LNCaP clone FGC (cell line): ENCODE results near the gene NACC1.

Experiments
- DNase-seq: peaks from one replicate; pipeline ENCODE4 v3.0.0-alpha.2; 2011; ENCODE audit warnings: low read depth
- H3K4me3 ChIP-seq: 2 replicates; pipeline ENCODE4 v1.5.1; 2011; ENCODE audit warnings: mild to moderate bottlenecking, low read depth, low read length, control low read depth
- TF ChIP-seq, protein P1 (sequence below): IDR thresholded peaks from 2 replicates; pipeline ENCODE4 v1.5.1; 2012; ENCODE audit warnings: mild to moderate bottlenecking; ENCODE audit not compliant: control insufficient read depth, insufficient read depth; ENCODE audit errors: extremely low read depth

NACC1 gene

DNA sequence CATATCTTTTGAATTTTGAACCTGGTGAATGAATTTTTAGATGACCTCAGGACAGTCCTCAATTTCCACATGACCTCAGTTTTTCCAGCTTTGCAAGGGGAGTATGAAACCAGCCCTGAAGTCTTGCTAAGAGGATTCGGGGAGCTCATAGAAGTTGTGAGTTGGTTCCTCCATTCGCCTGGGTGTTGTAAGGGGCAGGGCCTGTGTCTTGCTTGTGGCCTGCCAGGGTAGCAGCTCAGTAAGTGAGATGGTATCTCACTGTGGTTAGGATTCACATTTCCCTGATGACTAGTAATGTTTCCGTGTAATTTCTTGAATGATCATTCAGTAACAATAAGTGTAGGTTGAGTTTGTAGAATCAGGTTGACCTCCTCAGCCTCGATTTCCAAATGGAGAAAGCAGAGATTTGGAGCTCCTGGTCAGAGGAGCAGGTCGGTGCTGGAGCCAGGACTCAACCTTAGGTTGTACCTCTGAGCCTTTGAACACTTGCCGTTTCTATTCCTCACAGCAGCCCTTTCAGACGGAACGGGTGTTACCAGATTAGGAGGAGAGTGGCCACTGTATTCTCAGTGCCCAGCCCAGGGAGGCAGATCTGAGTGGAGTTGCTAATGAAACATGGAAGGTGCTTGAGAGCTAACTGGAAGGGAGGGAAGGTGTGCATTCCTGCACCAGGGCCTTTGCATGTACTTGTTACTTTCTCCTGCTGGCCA lies 14.6 kb downstream of the NACC1 start:
- no peak for DNase-seq
- TF ChIP-seq, protein P1, sequence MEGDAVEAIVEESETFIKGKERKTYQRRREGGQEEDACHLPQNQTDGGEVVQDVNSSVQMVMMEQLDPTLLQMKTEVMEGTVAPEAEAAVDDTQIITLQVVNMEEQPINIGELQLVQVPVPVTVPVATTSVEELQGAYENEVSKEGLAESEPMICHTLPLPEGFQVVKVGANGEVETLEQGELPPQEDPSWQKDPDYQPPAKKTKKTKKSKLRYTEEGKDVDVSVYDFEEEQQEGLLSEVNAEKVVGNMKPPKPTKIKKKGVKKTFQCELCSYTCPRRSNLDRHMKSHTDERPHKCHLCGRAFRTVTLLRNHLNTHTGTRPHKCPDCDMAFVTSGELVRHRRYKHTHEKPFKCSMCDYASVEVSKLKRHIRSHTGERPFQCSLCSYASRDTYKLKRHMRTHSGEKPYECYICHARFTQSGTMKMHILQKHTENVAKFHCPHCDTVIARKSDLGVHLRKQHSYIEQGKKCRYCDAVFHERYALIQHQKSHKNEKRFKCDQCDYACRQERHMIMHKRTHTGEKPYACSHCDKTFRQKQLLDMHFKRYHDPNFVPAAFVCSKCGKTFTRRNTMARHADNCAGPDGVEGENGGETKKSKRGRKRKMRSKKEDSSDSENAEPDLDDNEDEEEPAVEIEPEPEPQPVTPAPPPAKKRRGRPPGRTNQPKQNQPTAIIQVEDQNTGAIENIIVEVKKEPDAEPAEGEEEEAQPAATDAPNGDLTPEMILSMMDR = no peak
- no peak overlapping the region for H3K4me3 ChIP-seq

DNA sequence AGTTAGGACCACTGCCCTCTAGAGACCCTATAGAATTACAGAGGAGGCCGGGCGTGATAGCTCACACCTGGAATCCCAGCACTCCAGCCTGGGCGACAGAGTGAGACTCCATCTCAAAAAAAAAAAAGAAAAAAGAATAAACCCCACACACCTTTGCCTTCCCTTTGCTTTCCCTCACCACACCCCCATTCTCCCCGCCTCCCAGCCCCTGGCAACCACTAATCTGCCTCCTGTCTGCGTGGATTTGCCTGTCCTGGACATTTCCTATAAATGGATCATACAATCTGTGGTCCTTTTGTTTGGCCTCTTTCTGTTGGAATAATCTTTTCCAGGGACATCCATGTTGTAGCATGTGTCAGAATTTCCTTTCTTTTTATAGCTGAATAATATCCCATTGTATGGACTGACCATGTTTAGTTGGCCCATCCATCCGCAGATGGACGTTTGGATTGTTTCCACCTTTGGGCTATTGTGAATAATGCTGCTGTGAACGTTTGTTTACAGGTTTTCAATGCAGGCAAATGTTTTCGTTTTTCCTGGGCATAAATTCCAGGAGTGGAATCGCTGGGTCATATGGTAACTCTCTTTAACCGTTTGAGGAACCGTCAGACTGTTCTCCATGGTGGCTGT lies 15.3 kb downstream of the NACC1 start:
- DNase-seq = no peak
- H3K4me3 ChIP-seq = no peak overlapping the region
- TF ChIP-seq, protein P1 = no peak

DNA sequence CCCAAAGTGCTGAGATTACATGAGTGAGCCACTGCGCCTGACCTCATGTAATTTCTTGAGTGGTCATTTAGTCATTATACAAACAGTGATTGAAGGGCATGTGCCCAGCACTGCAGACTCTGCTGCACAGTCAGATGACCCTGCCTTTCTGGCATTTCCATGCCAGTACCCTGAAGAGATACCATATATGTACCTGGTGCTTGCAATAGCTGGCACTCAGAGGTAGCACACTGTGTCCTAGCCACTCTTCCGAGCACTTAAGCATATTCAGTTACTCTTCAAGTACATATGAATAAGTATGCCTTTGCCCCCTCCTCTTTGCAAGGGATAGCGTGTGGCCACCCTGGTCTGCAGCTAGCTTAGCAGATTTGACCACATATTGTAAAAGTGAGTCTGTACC lies 16.6 kb downstream of the NACC1 start:
- no peak overlapping the region for H3K4me3 ChIP-seq
- TF ChIP-seq, protein P1 = no peak
- DNase-seq = no peak

DNA sequence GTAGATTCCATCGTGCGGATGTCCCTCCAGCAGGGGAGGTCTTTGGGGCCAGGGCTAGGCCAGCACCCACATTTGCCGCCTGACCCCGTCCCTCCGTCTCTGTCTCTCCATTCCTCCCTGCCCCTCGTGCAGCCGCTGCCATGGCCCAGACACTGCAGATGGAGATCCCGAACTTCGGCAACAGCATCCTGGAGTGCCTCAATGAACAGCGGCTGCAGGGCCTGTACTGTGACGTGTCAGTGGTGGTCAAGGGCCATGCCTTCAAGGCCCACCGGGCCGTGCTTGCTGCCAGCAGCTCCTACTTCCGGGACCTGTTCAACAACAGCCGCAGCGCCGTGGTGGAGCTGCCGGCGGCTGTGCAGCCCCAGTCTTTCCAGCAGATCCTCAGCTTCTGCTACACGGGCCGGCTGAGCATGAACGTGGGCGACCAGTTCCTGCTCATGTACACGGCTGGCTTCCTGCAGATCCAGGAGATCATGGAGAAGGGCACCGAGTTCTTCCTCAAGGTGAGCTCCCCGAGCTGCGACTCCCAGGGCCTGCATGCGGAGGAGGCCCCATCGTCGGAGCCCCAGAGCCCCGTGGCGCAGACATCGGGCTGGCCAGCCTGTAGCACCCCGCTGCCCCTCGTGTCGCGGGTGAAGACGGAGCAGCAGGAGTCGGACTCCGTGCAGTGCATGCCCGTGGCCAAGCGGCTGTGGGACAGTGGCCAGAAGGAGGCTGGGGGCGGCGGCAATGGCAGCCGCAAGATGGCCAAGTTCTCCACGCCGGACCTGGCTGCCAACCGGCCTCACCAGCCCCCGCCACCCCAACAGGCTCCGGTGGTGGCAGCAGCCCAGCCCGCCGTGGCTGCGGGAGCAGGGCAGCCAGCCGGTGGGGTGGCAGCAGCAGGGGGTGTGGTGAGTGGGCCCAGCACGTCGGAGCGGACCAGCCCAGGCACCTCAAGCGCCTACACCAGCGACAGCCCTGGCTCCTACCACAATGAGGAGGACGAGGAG lies 17.3 kb downstream of the NACC1 start:
- DNase-seq = no peak
- TF ChIP-seq, protein P1 = no peak
- H3K4me3 ChIP-seq = no peak overlapping the region

DNA sequence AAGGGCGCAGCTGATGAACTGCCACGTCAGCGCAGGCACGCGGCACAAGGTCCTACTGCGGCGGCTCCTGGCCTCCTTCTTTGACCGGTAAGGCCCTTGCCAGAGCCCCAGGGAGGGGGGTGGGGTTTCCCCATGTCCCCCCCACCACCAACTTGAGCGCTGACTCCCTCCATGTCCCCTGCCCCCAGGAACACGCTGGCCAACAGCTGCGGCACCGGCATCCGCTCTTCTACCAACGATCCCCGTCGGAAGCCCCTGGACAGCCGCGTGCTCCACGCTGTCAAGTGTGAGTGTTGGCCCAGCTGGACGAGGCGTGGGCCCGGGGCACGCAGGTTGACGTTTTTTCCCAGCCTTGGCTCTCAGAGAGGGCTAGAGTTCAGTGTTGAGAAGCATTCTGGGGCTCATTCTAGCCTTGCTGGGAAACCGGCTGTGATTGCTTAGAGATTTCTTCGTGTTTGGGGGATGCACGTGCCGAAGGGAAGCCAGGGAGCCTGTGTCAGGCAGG lies 19.3 kb downstream of the NACC1 start:
- no peak for DNase-seq
- TF ChIP-seq, protein P1 = no peak
- H3K4me3 ChIP-seq = no peak overlapping the region

DNA sequence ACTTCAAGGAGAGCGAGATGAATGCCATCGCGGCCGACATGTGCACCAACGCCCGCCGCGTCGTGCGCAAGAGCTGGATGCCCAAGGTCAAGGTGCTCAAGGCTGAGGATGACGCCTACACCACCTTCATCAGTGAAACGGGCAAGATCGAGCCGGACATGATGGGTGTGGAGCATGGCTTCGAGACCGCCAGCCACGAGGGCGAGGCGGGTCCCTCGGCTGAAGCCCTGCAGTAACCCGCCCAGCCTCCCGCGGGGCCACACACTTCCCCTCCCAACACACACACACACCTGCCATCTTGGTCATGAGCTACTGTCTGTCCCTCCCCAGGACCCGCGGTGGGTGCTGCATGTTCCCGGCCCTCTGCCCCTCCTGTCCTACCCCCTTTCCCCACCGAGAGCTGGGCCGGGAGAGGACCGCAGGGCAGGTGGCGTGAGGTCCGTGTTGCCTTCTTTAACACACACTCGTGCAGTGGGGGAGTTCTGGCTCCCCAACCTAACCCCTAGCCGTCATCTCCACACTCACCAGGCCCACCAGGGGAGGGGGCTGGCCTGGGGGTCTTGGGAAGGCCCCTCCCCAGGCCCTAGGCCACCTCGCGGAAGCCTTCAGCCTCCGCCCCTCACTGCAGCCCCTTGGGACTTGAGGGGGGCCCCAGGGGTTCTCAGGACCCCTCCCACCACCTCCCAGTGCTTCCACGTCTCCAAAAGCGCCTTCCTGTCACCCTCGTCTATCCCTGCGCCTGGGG lies 20.3 kb downstream of the NACC1 start:
- H3K4me3 ChIP-seq = no peak overlapping the region
- no peak for DNase-seq
- TF ChIP-seq, protein P1 = no peak
